Lower lobe of right lung (tissue), 2 donors: ENCODE measurements around the gene SYNE2. TPM values are rescaled to one million over a fixed set of nuclear protein-coding genes. Genes with fewer than 3 reads are reported as not detected.

ENCODE experiments used
- ATAC-seq, 2 donors: fragments of 200-7000 bp; cut with Tn5 transposase; one replicate each; pipeline ENCODE4 v1.9.1; 2020 to 2022; ENCODE audit warnings: mild to moderate bottlenecking in 2 of 2, moderate library complexity in 2 of 2
- DNase-seq: peaks from one replicate; pipeline ENCODE4 v3.0.0-alpha.2; 2020
- H3K27ac ChIP-seq: fragments of 200-600 bp; one replicate; pipeline ENCODE4 v1.8.0; 2022
- H3K27me3 ChIP-seq: fragments of 200-600 bp; one replicate; pipeline ENCODE4 v1.8.0; 2022; ENCODE audit warnings: low read depth
- H3K36me3 ChIP-seq: fragments of 200-600 bp; one replicate; pipeline ENCODE4 v1.8.0; 2022; ENCODE audit warnings: mild to moderate bottlenecking
- H3K4me1 ChIP-seq: fragments of 200-600 bp; one replicate; pipeline ENCODE4 v1.8.0; 2022
- H3K4me3 ChIP-seq: fragments of 200-600 bp; one replicate; pipeline ENCODE4 v1.8.0; 2022; ENCODE audit warnings: mild to moderate bottlenecking
- H3K9me3 ChIP-seq: fragments of 200-600 bp; one replicate; pipeline ENCODE4 v1.8.0; 2022
- CTCF ChIP-seq: fragments of 200-600 bp; IDR thresholded peaks from one replicate; pipeline ENCODE4 v1.8.0; 2022; ENCODE audit warnings: antibody characterized with exemption, mild to moderate bottlenecking
- intact Hi-C: fragments of 100-400 bp; cut with DNase I; formaldehyde crosslinking; loops from one replicate; pipeline ENCODE4 v1.11.0; 2022
- total RNA-seq: library from RNA; stranded (reverse); fragmentation: NEBNext Ultra II Directional; extraction: Animal tissue kit (Norgen Biotek cat#: 25700); gene quantifications from one replicate; pipeline ENCODE4 v1.2.1, GENCODE V29; 2021
- donor health status: DM: no; HTN: yes; CAD: no; lungs with severe emphysema.

SYNE2 gene
- total RNA-seq, 1 donor from 2014 or later, result 129 TPM

GRCh38 chr14:64053694-64054669, 201.2 kb downstream of the SYNE2 start:
- no peaks in the 10 kb centered on the region for H3K27me3 ChIP-seq
- no peak for TF ChIP-seq CTCF
- H3K27ac ChIP-seq, result no peak overlapping the region
- H3K36me3 ChIP-seq, result peaks cover 19% of the 10 kb centered on the region
- H3K9me3 ChIP-seq, result no peaks in the 10 kb centered on the region
- DNase-seq (no peak), ATAC-seq (peak; percentile 65 to 68)
- intact Hi-C loops, result no loop called here
- H3K4me1 ChIP-seq, result no peaks in the 10 kb centered on the region
- no peak overlapping the region for H3K4me3 ChIP-seq

GRCh38 chr14:64059454-64060198, 206.8 kb downstream of the SYNE2 start:
- peaks cover 3% of the 10 kb centered on the region for H3K36me3 ChIP-seq
- no peaks in the 10 kb centered on the region for H3K4me1 ChIP-seq
- no peaks in the 10 kb centered on the region for H3K27me3 ChIP-seq
- TF ChIP-seq CTCF, result no peak
- intact Hi-C loops, result no loop called here
- no peak overlapping the region for H3K27ac ChIP-seq
- ATAC-seq, result peak in 1 of 2 donors; percentile 16
- H3K9me3 ChIP-seq, result no peaks in the 10 kb centered on the region
- H3K4me3 ChIP-seq, result no peak overlapping the region
- DNase-seq, result no peak

GRCh38 chr14:64060199-64060545, 207.4 kb downstream of the SYNE2 start:
- Histone ChIP-seq H3K27me3 (no peaks in the 10 kb centered on the region), H3K4me3 (no peak overlapping the region), H3K36me3 (peaks cover 3% of the 10 kb centered on the region), H3K4me1 (no peaks in the 10 kb centered on the region), H3K27ac (no peak overlapping the region), H3K9me3 (no peaks in the 10 kb centered on the region)
- no peak for DNase-seq
- no peak for TF ChIP-seq CTCF
- ATAC-seq, result peak; percentile 32 to 37
- intact Hi-C loops, result no loop called here

GRCh38 chr14:64060648-64061096, 207.9 kb downstream of the SYNE2 start:
- Histone ChIP-seq H3K4me1 (no peaks in the 10 kb centered on the region), H3K4me3 (no peak overlapping the region), H3K9me3 (no peaks in the 10 kb centered on the region), H3K27me3 (no peaks in the 10 kb centered on the region), H3K27ac (no peak overlapping the region), H3K36me3 (peaks cover 8% of the 10 kb centered on the region)
- peak; percentile 30 to 74 for ATAC-seq
- intact Hi-C loops, result no loop called here
- TF ChIP-seq CTCF, result peak; percentile 31
- no peak for DNase-seq

- Histone ChIP-seq H3K4me3 (no peak overlapping the region), H3K9me3 (no peaks in the 10 kb centered on the region), H3K4me1 (no peaks in the 10 kb centered on the region), H3K27ac (no peak overlapping the region), H3K27me3 (no peaks in the 10 kb centered on the region), H3K36me3 (peaks cover 9% of the 10 kb centered on the region)
- intact Hi-C loops, result no loop called here
- ATAC-seq (no peak), DNase-seq (no peak)
- no peak for TF ChIP-seq CTCF
Observed at GRCh38 chr14:64061115-64061514, 208.3 kb downstream of the SYNE2 start.
